Ureter (tissue), 1 donor: ENCODE data around the gene MLX. TPM values are rescaled to one million over a fixed set of nuclear protein-coding genes. Genes with fewer than 3 reads are reported as not detected.
"Not testable (repeated sequence)": the region's sequence is repeated elsewhere in the genome, so short reads cannot be mapped to it uniquely, and the experiment has no call there.

Experiments used
- DNase-seq: peaks from one replicate; pipeline ENCODE4 v3.0.0-alpha.2; 2020; ENCODE audit warnings: low spot score
- total RNA-seq: library from RNA; stranded (reverse); gene quantifications from one replicate; pipeline ENCODE4 v1.2.4, GENCODE V29; 2023
- donor health status: DM: yes; HTN: yes; CAD: no.

Gene MLX
- total RNA-seq, 1 donor from 2014 or later: 53.8 TPM

DNA sequence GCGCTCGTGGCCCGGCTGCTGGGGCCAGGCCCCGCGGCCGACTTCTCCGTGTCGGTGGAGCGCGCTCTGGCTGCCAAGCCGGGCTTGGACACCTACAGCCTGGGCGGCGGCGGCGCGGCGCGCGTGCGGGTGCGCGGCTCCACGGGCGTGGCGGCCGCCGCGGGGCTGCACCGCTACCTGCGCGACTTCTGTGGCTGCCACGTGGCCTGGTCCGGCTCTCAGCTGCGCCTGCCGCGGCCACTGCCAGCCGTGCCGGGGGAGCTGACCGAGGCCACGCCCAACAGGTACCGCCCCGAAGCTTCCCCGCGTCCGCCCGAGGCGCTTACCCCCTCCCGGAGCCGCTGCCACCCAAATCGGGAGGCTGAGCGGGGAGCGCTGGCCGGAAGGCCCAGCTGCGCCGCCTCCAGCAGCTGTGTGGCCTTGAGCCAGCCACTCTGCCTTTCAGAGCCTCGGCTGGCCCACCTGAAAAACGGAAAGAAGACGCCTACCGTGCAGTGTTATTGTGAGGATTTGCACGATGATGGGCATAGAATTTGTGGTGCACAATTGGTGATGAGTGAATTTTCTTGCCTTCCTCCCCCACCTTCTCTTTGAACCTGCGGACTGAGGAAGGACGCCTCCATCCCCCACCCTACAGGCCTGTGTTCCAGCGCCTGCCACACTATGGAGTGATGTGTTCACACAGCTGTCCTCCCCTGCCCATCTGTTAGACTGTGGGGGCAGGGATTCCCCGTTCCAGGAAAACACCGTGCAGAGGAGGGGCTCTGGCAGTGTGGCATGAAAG is 30.3 kb upstream of the MLX start:
- DNase-seq: peak; percentile 88

DNA sequence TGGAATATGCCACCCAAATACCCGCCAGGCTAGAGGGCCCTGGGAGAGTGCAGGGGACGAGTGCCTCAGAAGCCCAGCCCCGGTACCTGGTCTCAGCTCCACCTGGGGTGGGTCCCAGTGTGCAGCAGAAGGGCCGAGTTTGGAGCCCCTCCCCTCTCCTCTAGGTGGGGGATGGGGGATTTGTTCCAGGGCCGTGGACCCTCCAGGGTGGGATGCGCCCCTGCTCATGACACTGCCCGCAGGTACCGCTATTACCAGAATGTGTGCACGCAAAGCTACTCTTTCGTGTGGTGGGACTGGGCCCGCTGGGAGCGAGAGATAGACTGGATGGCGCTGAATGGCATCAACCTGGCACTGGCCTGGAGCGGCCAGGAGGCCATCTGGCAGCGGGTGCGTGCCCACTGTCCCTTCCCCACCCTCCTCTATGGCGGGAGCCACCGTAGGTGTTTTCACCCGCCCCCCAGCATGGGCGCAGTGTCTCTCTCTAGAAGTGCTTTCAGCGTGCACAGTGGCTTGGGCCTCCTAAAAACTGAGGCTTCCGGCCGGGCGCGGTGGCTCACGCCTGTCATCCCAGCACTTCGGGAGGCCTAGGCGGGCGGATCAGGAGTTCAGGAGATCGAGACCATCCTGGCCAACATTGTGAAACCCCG is 29.6 kb upstream of the MLX start:
- no peak for DNase-seq

DNA sequence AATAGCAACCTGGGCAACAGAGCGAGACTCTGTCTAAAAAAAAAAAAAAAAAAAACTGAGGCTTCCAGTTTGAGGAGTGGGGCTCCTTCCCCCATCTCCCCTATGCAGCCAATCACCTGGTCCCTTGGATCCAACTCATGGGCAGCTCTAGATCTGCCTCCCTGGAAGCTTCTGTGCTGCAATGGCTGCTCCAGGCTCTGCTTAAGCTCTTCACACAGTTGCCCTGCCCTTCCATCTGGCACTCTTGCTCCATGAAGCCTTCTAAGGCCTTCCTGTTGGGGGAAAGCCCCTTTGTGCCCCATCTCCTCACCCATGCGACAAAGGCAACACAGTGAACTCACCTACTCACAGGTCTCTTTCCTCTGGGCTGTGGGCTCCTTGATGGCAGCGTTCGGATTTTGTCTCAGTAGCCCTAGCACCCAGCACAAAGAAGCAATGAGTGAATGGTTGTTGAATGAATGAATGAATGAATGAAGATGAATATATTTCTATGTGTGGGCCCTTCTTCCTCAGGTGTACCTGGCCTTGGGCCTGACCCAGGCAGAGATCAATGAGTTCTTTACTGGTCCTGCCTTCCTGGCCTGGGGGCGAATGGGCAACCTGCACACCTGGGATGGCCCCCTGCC is 29.0 kb upstream of the MLX start:
- DNase-seq: no peak

DNA sequence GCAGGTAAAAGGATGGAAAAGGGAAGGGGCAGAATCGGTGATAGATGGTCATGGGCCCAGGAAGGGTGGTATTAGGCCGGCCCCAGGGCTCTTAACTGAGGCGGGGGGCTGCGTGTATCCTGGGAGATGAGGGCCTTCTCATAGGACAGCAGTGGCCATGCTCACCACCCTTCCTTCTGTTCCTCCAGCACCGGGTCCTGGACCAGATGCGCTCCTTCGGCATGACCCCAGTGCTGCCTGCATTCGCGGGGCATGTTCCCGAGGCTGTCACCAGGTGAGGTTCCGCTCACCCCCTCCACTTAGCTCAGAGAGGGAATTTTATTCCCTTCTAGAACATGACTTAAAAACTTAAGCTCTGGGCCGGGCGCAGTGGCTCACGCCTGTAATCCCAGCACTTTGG is 28.4 kb upstream of the MLX start:
- no peak for DNase-seq

DNA sequence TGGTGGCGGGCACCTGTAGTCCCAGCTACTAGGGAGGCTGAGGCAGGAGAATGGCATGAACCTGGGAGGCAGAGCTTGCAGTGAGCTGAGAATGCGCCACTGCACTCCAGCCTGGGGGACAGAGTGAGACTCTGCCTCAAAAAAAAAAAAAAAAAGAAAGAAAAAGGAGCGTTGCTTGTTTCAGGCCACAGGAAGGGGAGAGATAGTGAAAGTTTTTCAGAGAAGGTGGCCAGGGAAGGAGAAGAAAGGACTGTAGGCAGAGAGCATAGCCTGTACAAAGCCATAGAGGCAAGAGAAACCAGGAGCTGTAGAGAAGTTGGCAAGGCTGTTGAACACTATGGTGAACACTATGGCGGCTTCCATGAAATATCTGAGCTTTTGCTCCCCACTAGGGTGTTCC is 26.3 kb upstream of the MLX start:
- not testable (repeated sequence) for DNase-seq

DNA sequence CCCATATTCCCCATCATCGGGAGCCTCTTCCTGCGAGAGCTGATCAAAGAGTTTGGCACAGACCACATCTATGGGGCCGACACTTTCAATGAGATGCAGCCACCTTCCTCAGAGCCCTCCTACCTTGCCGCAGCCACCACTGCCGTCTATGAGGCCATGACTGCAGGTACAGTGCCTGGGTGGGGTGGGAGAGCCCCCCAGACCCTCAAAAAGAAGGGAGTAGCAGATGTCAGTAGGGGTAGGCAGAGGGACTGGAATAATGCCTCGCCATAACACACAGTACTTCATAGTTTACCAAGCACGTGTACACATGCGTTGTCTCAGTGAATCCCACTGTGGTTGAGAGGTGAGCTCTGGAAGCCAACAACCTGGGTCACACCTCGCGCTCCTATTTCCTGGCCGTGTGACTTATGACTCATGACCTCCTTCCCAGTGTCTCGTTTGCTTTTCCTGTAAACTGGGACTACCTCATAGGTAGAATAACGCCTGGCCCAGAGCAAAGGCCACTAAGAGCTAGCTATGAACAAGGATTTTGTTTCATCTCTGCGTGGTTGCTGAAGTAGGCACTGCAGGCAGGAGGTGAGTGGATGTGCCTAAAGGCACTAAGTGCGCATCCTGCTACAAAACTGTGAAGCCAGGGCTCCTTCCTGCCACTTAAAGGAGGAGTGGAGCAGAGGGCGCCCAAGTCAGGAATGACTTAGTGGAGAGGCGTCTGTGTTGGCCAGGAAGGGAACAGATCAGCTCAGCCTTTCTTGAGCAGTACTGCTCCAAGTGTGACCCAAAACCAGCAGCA is 25.7 kb upstream of the MLX start:
- DNase-seq: no peak

DNA sequence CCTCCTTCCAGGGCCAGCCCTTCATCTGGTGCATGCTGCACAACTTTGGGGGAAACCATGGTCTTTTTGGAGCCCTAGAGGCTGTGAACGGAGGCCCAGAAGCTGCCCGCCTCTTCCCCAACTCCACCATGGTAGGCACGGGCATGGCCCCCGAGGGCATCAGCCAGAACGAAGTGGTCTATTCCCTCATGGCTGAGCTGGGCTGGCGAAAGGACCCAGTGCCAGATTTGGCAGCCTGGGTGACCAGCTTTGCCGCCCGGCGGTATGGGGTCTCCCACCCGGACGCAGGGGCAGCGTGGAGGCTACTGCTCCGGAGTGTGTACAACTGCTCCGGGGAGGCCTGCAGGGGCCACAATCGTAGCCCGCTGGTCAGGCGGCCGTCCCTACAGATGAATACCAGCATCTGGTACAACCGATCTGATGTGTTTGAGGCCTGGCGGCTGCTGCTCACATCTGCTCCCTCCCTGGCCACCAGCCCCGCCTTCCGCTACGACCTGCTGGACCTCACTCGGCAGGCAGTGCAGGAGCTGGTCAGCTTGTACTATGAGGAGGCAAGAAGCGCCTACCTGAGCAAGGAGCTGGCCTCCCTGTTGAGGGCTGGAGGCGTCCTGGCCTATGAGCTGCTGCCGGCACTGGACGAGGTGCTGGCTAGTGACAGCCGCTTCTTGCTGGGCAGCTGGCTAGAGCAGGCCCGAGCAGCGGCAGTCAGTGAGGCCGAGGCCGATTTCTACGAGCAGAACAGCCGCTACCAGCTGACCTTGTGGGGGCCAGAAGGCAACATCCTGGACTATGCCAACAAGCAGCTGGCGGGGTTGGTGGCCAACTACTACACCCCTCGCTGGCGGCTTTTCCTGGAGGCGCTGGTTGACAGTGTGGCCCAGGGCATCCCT is 23.5 kb upstream of the MLX start:
- no peak for DNase-seq

DNA sequence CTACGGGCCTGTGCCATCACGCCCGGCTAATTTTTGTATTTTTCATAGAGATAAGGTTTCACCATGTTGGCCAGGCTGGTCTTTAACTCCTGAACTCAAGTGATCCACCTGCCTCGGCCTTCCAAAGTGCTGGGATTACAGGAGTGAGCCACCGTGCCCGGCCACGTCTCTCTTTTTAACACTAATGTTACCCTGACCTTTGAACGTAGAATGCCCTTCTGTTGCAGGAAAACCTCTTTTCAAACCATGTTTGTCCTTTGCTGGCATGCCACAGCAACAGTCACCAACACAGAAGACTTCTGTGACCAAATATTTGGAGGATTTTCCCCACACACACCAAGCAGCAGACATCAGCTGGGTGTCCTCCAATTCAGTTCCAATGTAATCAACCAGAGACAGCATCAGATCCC is 22.0 kb upstream of the MLX start:
- DNase-seq: no peak

DNA sequence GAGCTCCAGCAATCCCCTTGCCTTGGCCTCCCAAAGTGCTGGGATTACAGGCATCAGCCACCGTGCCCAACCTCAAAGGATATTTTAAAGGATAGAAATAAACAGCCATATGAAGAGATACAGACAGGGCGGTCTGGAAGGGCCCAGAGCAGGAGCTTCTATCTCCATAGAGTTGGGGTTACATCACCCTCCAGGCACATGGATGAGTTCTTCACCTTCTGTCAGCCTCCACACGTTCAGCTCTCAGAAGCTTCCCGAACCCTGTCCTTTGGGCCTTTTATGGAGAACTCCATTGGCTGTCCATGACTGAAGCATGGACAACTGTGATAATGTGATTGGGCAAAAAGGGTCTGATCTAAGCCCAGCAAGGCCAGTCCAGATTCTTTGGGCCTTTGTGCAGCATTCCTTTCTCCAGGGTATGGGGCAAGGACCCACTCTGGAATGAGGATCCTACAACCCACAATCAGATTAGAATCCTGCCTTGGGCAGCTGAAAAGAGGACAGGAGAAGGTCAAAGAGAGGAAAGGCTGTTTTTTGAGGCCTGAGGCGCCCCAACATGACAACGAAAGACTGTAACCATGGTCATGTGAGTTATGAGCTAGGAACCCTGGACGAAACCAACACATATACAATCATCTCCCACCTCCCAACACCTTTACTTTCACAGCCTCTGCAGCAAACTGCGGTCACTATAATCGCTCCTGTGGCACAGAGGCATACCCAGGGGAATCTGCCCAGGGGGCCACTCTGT is 21.0 kb upstream of the MLX start:
- not testable (repeated sequence) for DNase-seq

DNA sequence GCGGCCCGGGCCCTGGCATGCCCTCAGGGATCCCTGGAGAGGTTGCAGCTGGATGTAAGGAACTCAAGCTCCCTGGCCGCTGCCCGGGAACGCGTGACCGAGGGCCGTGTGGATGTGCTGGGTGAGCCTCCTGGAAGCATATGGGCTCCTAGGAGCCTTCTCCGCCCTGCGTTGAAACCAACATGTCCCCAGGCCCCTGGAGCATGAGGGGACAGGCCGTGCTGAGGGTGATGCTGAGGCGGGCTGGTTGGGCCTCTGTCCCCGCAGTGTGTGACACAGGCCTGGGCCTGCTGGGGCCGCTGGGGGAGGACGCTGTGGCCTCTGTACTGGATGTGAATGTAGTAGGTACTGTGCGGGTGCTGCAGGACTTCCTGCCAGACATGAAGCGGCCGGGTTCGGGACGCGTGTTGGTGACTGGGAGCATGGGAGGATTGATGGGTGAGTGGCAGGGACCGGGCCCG is 19.9 kb upstream of the MLX start:
- DNase-seq: no peak

DNA sequence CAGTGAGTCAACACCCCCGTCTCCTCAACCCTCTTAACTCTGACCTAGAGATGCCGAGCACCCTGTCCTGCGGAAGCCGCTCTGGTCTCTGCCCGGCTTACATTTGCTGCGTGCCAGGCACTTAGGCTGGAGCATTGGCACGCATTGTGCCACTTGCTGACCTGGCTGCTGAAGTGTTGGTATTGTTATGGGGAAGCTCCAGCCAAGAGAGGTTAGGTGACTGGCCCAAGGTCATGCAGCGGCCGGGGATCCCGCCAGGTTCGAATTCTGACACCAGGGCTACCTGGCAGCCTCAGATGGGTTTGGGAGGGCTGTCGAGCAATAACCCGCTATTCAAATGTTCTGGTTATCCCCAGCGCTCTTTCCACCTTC is 19.2 kb upstream of the MLX start:
- no peak for DNase-seq

DNA sequence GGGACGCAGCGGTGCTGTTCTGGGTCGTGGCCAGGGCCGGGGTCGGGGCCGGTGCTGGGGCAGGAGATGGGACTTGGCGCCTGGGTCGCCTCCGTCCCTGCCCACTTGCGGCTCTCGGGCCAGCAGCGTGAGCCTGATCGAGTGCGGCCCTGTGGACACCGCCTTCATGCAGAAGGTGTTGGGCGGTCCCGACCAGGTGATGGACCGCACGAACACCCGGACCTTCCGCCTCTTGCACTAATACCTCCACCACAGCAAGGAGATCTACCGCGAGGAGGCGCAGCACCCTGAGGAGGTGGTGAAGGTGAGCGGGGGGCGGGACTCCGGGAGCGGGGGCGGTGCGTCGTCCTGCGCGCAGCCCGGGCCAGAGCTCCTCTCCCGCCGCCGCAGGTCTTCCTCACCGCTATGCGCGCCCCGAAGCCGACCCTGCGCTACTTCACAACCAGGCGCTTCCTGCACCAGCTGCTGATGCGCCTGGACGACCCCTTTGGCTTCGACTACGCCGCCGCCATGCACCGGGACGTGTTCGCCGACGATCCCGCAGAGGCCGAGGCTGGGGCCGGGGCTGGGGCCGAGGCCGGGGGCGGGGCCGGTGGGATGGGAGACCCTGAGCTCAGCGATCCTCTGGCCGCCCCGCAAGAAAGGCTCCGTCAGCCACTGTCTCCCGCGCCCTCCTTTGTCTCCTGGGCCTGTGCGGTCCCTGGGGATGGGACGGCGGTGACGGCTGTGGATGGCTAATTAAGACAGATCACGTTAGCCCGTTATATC is 18.6 kb upstream of the MLX start:
- no peak for DNase-seq

DNA sequence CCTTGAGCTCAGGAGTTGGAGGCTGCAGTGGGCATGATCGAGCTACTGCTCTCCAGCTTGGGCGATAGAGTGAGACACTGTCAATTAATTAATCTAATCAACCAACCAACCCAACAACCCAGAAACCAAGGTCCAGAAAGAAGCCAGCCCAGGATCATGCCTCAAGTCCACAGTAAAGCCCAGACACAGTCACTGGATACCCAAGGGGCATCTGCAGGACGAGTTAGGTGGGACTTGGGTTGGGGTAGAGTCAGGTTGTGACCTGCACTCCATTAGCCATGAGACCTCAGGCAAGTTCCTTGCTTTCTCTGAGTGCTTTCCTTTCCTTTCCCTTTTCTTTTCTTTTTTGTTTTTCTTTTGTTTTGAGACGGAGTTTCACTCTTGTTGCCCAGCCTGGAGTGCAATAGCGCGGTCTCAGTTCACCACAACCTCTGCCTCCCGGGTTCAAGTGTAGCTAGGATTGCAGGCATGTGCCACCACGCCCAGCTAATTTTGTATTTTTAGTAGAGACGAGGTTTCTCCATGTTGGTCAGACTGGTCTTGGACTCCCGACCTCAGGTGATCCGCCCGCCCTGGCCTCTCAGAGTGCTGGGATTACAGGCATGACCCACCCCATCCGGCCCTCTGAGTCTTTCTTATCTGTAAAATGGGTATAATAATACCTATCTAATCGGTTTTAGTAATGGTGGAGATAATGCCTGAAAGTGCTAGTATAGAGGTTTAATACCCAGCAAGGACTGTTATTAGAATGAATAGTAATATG is 17.7 kb upstream of the MLX start:
- no peak for DNase-seq

DNA sequence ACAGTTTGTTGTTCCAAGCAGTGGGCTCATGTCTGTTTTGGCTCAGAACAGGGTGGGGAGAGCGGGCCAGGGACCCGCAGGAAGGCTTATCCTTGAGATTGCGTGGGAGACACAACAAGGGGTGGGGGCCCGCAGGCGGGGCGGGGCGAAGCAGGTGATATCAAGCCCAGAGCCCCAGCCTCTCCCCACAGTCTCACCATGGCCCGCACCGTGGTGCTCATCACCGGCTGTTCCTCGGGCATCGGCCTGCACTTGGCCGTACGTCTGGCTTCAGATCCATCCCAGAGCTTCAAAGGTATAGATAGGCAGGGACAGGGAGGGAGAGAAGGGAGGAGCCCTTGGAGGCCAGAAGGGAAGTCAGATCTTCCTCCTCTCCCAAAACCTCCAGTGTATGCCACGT is 14.2 kb upstream of the MLX start, which contains the start of gene HSD17B1:
HSD17B1 (plus strand) TSS at position 188 of the 400 bp plus-strand sequence; CDS start at position 199, 11 bp downstream.
- not testable (repeated sequence) for DNase-seq

DNA sequence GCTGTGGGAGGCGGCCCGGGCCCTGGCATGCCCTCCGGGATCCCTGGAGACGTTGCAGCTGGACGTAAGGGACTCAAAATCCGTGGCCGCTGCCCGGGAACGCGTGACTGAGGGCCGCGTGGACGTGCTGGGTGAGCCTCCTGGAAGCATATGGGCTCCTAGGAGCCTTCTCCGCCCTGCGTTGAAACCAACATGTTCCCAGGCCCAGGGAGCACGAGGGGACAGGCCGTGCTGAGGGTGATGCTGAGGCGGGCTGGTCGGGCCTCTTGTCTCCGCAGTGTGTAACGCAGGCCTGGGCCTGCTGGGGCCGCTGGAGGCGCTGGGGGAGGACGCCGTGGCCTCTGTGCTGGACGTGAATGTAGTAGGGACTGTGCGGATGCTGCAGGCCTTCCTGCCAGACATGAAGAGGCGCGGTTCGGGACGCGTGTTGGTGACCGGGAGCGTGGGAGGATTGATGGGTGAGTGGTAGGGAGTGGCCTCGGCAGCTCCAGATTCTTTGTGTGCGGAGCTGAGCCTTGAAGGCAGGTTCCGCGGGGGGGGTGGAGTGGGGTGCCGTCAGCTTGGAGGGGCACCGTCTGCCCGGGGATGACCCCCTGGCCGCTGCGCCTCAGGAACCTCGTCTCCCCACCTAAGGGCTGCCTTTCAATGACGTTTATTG is 13.6 kb upstream of the MLX start:
- no peak for DNase-seq

DNA sequence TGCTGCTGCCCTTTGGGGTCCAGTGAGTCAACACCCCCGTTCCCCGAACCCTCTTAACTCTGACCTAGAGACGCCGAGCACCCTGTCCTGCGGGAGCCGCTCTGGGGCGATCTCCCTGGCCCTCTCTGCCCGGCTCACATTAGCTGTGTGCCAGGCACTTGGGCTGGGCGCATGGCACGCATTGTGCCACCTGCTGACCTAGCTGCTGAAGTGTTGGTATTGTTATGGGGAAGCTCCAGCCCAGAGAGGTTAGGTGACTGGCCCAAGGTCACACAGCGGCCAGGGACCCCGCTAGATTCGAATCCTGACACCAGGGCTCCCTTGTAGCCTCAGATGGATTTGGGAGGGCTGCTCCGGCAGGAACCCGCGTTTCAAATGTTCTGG is 13.0 kb upstream of the MLX start:
- no peak for DNase-seq

DNA sequence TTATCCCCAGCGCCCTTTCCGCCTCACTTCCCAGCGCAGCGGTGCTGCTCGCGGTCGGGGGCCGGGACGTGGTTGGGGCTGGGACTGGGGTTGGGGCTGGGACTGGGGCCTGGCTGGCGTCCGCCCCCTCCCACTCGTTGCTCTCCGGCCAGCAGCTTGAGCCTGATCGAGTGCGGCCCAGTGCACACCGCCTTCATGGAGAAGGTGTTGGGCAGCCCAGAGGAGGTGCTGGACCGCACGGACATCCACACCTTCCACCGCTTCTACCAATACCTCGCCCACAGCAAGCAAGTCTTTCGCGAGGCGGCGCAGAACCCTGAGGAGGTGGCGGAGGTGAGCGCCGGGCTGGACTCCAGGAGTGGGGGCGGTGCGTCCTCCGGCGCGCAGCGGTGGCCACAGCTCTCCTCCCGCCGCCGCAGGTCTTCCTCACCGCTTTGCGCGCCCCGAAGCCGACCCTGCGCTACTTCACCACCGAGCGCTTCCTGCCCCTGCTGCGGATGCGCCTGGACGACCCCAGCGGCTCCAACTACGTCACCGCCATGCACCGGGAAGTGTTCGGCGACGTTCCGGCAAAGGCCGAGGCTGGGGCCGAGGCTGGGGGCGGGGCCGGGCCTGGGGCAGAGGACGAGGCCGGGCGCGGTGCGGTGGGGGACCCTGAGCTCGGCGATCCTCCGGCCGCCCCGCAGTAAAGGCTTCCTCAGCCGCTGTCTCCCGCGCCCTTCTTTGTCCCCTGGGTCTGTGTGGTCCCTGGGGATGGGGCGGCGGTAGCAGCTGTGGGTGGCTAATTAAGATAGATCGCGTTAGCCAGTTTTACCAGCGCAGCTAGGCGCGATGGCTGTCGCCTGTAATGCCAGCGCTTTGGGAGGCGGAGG is 12.4 kb upstream of the MLX start:
- DNase-seq: peak; percentile 89
